GM18858 (cell line): Measurements from ENCODE around the gene SPINT1.

Experiments
- ATAC-seq: cut with Tn5 transposase; IDR thresholded peaks from one replicate; pipeline ENCODE4 v1.9.1; 2021; ENCODE audit not compliant: unreplicated experiment

The SPINT1 gene

DNA sequence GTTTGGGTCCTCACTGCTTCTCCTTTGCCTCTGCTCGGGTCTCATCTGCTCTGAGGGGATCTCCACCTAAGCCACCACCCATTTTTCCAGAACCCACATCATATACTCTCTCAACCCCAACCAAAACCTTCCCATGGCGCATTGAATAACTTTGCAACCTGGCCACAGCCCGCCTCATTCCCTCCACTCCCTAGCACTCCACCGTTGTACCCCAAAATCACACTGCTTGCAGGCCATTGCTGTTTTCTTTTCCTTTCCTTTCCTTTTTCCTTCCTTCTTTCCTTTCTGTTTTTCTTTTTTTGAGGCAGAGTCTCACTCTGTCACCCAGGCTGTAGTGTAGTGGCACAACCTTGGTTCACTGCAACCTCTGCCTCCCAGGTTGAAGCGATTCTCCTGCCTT lies 47.3 kb downstream of the SPINT1 start:
- no peak for ATAC-seq

DNA sequence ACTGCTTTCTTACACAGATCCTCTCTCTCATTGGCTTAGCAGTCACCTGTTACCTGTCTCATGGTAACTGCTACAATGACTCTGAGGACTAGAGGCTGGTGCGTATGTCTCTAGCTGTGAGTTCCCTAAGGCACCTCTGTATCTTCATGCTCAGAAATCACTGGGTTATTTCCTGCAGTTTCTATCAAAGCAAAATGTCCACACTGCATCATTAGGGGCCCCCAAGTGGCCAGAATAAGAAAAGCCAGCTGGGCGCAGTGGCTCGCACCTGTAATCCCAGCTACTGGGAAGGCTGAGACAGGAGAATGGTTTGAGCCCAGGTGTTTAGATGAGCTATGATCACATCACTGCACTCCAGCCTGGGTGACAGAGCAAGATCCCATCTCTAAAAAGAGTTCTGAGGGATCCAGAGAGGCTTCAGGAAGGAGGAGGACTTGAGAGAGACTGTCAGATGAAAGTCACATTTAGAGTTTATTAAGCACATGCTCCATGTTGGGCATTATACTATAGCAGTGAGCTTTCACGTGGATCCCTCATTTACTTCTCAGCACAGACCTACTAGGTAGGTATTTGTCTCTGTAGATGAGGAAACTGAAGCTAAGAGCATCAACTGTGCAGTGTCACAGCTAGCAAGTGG lies 48.1 kb downstream of the SPINT1 start:
- no peak for ATAC-seq

- no peak for ATAC-seq
Observed at GRCh38 chr15:40892447-40893012, 48.7 kb downstream of the SPINT1 start.

DNA sequence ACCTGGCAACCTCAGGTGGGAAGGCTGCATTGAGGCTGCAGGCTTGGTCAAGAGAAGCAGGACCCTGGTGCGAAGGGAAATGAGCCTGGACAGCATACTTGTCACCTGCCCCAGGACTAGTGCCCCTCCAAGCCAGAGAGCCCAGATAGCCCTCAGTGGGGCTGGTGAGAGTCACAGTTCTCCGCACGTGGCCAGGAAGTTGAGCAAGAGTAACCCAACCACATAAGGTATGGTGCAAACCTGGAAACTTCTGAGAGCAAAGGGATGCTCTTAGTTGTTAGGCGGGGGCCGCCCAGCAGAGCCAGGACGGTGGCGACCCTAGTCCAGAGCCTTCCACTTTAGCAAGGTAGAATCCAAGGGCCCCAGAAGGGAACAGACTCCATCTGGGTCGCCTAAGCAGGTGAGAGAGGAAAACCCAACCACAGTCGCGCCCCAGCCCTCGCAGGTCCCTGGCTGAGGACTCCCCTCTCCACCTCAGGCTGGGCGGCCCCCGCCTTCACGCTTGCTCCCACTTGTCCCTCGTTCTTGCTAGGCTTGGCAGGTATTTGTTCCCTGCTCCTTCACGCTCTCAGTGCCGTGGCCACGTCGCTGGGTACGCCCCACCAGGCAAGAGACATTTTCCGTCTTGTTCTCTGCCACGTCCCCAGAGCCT lies 49.3 kb downstream of the SPINT1 start:
- ATAC-seq: no peak

GRCh38 chr15:40893733-40894680 lies 50.2 kb downstream of the SPINT1 start, which contains the start of gene VPS18:
TSS of gene VPS18 (plus strand) at chr15:40894450. CDS start at chr15:40894769, 319 bp downstream.
- peak; percentile 69 for ATAC-seq

DNA sequence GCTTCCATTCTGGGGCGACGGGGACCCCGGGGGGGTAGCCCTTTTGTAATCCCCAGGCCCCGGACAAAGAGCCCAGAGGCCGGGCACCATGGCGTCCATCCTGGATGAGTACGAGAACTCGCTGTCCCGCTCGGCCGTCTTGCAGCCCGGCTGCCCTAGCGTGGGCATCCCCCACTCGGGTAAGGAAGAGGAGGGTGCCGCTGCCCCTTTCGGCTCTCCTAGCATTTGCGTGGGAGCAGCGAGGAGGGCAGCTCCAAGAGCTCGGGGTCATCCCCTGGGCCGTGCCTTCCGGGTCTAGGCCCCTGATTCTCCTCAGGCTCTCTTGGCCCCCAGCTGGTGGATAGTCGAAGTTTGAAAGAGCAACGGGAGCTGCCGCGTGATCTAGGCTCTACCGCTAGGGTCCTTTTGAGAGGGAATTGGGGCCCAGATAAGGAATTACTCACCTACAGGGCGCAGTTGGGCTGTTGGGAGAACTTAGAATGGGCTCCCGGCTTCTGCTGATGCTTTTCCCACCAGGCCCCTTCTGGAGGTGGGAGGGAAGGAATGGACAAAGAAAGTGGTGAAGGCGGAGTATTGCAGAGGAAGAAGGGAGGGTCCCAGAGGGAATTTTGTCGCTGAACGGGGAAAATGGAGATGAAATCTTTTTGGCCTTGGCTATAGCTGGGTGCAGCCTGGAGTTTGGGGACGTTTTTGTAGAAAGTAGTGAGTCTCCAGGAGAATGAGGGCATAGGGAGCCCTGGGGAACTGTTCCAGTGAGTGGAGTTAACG lies 51.0 kb downstream of the SPINT1 start:
- no peak for ATAC-seq

- ATAC-seq: no peak
Observed at GRCh38 chr15:40899536-40900207, 55.8 kb downstream of the SPINT1 start.

DNA sequence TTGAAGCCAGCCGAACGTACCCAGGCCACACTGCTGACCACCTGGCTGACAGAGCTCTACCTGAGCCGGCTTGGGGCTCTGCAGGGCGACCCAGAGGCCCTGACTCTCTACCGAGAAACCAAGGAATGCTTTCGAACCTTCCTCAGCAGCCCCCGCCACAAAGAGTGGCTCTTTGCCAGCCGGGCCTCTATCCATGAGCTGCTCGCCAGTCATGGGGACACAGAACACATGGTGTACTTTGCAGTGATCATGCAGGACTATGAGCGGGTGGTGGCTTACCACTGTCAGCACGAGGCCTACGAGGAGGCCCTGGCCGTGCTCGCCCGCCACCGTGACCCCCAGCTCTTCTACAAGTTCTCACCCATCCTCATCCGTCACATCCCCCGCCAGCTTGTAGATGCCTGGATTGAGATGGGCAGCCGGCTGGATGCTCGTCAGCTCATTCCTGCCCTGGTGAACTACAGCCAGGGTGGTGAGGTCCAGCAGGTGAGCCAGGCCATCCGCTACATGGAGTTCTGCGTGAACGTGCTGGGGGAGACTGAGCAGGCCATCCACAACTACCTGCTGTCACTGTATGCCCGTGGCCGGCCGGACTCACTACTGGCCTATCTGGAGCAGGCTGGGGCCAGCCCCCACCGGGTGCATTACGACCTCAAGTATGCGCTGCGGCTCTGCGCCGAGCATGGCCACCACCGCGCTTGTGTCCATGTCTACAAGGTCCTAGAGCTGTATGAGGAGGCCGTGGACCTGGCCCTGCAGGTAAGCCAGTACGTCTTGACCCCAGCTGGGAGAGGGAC lies 56.6 kb downstream of the SPINT1 start:
- ATAC-seq: no peak

DNA sequence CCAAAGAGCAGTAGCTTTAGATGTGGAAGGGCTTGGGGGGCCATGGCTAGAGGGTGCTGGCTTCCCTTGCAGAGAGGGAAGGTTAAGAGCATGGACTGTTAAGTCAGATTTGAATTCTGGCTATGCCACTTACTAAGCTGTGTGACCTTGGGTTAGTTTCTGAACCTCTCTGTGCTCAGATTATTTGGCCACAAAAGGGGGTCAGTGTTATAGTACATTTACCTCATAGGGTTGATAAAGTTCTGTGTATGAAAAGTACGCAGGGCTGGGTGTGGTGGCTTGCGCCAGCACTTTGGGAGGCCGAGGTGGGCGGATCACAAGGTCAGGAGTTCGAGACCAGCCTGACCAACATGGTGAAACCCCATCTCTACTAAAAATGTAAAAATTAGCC lies 57.2 kb downstream of the SPINT1 start:
- ATAC-seq: no peak

- ATAC-seq: no peak
Observed at GRCh38 chr15:40902605-40903561, 59.0 kb downstream of the SPINT1 start.

DNA sequence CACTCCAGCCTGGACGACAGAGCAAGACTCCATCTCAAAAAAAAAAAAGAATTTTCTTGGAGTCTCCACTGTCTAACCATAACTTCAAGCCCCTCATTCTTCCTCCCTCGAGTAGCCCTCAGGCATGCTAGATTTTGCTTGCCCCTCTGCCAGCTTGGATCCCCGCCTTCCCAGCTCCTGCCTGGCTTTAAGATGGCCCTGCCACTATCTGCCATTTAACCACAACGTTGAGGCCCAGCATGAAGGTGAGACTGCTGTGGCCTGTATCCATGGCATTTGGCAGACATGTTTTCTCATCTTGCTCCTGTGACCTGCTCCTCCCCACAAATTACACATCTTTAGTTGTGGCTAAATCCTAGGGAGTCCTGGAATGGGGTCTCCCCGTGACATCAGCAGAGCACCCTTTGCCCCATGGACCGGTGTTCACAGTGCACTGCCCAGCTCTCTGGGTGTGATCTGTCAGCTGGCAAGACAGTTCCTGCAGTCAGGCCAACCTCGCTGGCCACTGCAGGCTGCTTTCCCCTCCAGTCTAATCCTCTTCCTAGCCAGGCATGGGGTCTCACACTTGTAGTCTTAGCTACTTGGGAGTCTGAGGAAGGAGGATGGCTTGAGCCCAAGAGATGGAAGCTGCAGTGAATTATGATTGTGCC lies 60.8 kb downstream of the SPINT1 start:
- ATAC-seq: no peak

DNA sequence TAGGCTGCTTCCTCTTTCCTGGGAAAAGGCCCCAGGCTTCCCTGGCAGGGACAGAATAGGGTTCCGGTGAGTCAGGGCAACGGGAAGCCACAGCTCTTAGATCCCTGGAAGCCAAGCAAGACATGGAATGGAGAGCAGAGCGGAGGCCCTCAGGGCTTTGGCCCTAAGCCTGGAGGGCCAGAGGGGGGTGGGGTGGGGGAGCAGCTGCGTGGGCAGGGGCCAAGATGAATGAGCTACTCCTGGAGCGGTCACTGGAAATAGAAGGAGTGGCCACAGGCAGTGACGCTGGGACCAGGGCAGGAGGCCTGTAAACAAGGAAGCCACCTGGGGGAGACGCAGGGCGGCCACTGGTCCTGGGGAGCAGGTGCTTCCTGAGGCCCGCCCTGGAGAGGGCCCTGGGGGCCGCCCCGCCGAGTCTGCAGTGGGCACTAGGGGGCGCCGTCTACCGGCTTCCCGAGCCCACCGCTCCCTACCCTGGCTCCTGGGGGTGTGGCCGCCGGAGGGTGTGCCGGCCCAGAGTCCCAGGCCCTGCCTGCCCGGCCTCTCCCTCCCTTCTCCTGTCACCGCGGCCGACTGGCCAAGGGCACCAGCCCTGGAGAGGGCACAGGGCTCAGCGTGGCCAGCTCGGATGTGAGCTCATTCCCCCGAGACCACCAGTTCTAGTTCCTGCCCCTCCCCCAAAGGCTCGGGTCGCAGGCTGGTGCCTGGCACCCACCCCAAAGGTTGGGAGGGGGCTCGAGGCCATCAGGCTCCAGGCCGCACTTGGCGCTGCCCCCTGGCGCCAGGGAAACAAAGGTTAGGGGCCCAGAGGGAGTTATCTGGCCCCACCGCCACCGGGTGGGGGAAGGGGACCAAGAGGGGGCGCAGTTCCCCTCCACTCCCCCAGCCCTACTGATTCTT lies 62.5 kb downstream of the SPINT1 start:
- peak; percentile 48 for ATAC-seq

- no peak for ATAC-seq
Observed at GRCh38 chr15:40906991-40907802, 63.3 kb downstream of the SPINT1 start.
